ENCODE results near the gene CCDC191.

DNA sequence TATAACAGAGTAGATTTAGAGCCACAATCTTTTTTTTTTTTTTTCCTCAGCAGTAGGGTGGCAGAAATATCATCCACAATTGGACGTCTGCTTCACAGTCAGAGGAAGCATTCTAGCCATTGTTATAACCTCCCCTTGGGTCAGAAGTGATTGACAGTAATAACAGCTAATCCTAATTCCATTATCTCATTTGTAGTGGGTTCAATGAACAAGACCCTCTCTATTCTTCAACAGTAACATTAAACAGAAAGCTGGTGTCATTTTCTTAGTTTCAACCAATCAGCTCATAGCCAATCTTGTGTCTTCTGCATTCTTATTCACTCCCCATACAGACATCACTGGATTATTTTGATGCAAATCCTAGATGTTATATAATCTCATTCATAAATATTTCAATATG, 44.8 kb upstream of the CCDC191 start:
- no peak for TF ChIP-seq YY1 (IDR thresholded peaks at IDR 0.05; ENCODE audit: insufficient read depth, insufficient read length)
- no peak for TF ChIP-seq ZNF274 (IDR thresholded peaks at IDR 0.05; ENCODE audit: low read depth, low read length)
- TF ChIP-seq SUZ12 (IDR thresholded peaks at IDR 0.05; ENCODE audit: extremely low read depth, insufficient read depth, insufficient read length), result no peak

Measured in NT2/D1 (cell line).